ENCODE results near the gene EHBP1.

EHBP1 gene

GRCh38 chr2:62741127-62741526, 35.6 kb downstream of the EHBP1 start:
- H3K27me3 ChIP-seq (ENCODE audit: control insufficient read depth, insufficient read depth, low read length), result no peaks in the 10 kb centered on the region
- TF ChIP-seq, protein P1, sequence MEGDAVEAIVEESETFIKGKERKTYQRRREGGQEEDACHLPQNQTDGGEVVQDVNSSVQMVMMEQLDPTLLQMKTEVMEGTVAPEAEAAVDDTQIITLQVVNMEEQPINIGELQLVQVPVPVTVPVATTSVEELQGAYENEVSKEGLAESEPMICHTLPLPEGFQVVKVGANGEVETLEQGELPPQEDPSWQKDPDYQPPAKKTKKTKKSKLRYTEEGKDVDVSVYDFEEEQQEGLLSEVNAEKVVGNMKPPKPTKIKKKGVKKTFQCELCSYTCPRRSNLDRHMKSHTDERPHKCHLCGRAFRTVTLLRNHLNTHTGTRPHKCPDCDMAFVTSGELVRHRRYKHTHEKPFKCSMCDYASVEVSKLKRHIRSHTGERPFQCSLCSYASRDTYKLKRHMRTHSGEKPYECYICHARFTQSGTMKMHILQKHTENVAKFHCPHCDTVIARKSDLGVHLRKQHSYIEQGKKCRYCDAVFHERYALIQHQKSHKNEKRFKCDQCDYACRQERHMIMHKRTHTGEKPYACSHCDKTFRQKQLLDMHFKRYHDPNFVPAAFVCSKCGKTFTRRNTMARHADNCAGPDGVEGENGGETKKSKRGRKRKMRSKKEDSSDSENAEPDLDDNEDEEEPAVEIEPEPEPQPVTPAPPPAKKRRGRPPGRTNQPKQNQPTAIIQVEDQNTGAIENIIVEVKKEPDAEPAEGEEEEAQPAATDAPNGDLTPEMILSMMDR (IDR thresholded peaks at IDR 0.05), result no peak
- no peak overlapping the region for H3K4me2 ChIP-seq (ENCODE audit: low read length)
- peaks cover 7% of the 10 kb centered on the region for H3K79me2 ChIP-seq
- no peak overlapping the region for H2AFZ ChIP-seq
- H3K36me3 ChIP-seq (ENCODE audit: control insufficient read depth, insufficient read depth, low read length), result no peaks in the 10 kb centered on the region
- H3K9me3 ChIP-seq (ENCODE audit: control insufficient read depth, low read length), result no peaks in the 10 kb centered on the region
- no peak overlapping the region for H3K9ac ChIP-seq
- H3K4me1 ChIP-seq, result peaks cover 8% of the 10 kb centered on the region
- no peak overlapping the region for H3K27ac ChIP-seq
- H3K4me3 ChIP-seq (ENCODE audit: low read depth, low read length), result no peak overlapping the region

GRCh38 chr2:62741954-62742722, 36.6 kb downstream of the EHBP1 start:
- no peak overlapping the region for H3K4me3 ChIP-seq (ENCODE audit: low read depth, low read length)
- no peak overlapping the region for H3K27ac ChIP-seq
- H3K9ac ChIP-seq, result no peak overlapping the region
- H3K9me3 ChIP-seq (ENCODE audit: control insufficient read depth, low read length), result no peaks in the 10 kb centered on the region
- no peaks in the 10 kb centered on the region for H3K27me3 ChIP-seq (ENCODE audit: control insufficient read depth, insufficient read depth, low read length)
- TF ChIP-seq, protein P1 (IDR thresholded peaks at IDR 0.05), result no peak
- H3K36me3 ChIP-seq (ENCODE audit: control insufficient read depth, insufficient read depth, low read length), result no peaks in the 10 kb centered on the region
- H3K4me2 ChIP-seq (ENCODE audit: low read length), result no peak overlapping the region
- no peak overlapping the region for H2AFZ ChIP-seq
- peaks cover 7% of the 10 kb centered on the region for H3K79me2 ChIP-seq
- H3K4me1 ChIP-seq, result peaks cover 8% of the 10 kb centered on the region

- Histone ChIP-seq H3K9me3 (ENCODE audit: control insufficient read depth, low read length) (no peaks in the 10 kb centered on the region), H3K4me2 (ENCODE audit: low read length) (no peak overlapping the region), H3K4me3 (ENCODE audit: low read depth, low read length) (no peak overlapping the region), H3K4me1 (peaks cover 8% of the 10 kb centered on the region), H3K79me2 (peaks cover 7% of the 10 kb centered on the region), H3K27me3 (ENCODE audit: control insufficient read depth, insufficient read depth, low read length) (no peaks in the 10 kb centered on the region), H2AFZ (no peak overlapping the region), H3K36me3 (ENCODE audit: control insufficient read depth, insufficient read depth, low read length) (no peaks in the 10 kb centered on the region), H3K27ac (no peak overlapping the region), H3K9ac (no peak overlapping the region)
- TF ChIP-seq, protein P1 (IDR thresholded peaks at IDR 0.05), result no peak
Measured at GRCh38 chr2:62743506-62743905, 38.0 kb downstream of the EHBP1 start.

GRCh38 chr2:62744603-62745002, 39.1 kb downstream of the EHBP1 start:
- H3K4me1 ChIP-seq, result peaks cover 8% of the 10 kb centered on the region

More at GRCh38 chr2:62744603-62745002, 39.1 kb downstream of the EHBP1 start:
- Histone ChIP-seq H3K36me3 (ENCODE audit: control insufficient read depth, insufficient read depth, low read length) (no peaks in the 10 kb centered on the region), H3K9me3 (ENCODE audit: control insufficient read depth, low read length) (no peaks in the 10 kb centered on the region), H3K27me3 (ENCODE audit: control insufficient read depth, insufficient read depth, low read length) (no peaks in the 10 kb centered on the region), H2AFZ (no peak overlapping the region), H3K27ac (no peak overlapping the region), H3K4me3 (ENCODE audit: low read depth, low read length) (no peak overlapping the region), H3K9ac (no peak overlapping the region), H3K4me2 (ENCODE audit: low read length) (no peak overlapping the region), H3K79me2 (peaks cover 7% of the 10 kb centered on the region)
- TF ChIP-seq, protein P1 (IDR thresholded peaks at IDR 0.05), result no peak

All from parathyroid adenoma (tissue), 2 donors.